ENCODE results near the gene DAB2IP.
"Not testable (repeated sequence)": the region's sequence is repeated elsewhere in the genome, so short reads cannot be mapped to it uniquely, and the experiment has no call there.

The DAB2IP gene

GRCh38 chr9:121794334-121794733 is 142.9 kb downstream of the DAB2IP start:
- not testable (repeated sequence) for DNase-seq (ENCODE audit: low read depth)

DNA sequence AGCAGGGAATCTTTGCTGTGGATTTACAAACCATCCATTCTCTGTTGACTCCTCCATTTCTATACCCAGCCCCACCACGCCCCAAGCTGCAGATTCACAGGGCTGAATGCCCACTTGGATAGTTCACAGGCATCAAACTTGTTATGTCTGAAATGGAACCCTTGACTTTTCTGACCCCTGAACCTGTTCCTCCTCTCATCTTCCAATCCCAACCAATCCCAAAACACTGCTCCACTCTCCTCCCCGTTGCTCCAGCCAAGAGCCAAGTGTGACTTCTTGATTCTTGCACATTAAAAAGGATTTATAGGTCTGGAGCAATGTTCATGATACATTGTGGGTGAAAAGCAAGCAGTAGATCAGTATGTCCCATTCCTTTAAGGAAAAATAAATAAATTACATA is 145.6 kb downstream of the DAB2IP start:
- DNase-seq (ENCODE audit: low read depth), result no peak

GRCh38 chr9:121798941-121799340 is 147.5 kb downstream of the DAB2IP start:
- no peak for DNase-seq (ENCODE audit: low read depth)

DNA sequence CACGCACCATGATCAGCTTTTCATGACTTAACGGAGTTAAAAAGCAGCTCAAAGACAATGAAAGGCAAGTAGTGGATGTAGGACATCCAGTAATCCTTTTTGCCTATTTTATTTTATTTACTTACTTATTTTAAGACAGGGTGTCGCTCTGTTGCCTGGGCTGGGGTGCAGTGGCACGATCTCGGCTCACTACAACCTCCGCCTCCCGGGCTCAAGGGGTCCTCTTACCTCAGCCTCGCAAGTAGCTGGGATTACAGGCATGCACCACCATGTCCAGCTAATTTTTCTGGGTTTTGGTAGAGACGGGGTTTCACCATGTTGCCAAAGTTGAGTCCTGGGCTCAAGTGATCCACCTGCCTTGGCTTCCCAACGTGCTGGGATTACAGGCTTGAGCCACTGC is 148.9 kb downstream of the DAB2IP start:
- no peak for DNase-seq (ENCODE audit: low read depth)

GRCh38 chr9:121801579-121801978 is 150.1 kb downstream of the DAB2IP start:
- no peak for DNase-seq (ENCODE audit: low read depth)

GRCh38 chr9:121802753-121803152 is 151.3 kb downstream of the DAB2IP start:
- no peak for DNase-seq (ENCODE audit: low read depth)

GRCh38 chr9:121807069-121807822 is 155.8 kb downstream of the DAB2IP start:
- DNase-seq (ENCODE audit: low read depth), result no peak

GRCh38 chr9:121807823-121808278 is 156.4 kb downstream of the DAB2IP start:
- no peak for DNase-seq (ENCODE audit: low read depth)

DNA sequence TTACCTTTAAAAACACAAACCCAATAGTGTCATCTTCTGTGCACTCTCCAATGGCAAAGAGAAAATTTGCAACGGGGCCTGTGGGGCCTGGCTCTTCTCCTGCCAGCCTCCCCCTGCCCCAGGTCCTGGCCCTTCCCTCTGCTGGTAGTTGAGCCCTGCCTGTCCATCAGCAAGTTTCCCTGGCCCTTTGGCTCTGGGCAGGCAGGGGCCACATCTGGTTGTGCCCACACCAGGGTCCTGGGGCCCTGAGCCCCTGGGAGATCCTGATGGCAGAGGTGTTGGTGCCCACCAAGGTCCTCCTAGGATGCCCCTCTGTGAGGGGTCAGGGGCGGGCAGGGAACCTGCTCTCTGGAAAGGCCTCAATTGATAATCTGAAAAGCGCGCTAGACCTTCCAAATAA is 157.3 kb downstream of the DAB2IP start:
- DNase-seq (ENCODE audit: low read depth), result no peak

- DNase-seq (ENCODE audit: low read depth), result no peak
These were observed 158.1 kb downstream of the DAB2IP start for GRCh38 chr9:121809356-121810050.

DNA sequence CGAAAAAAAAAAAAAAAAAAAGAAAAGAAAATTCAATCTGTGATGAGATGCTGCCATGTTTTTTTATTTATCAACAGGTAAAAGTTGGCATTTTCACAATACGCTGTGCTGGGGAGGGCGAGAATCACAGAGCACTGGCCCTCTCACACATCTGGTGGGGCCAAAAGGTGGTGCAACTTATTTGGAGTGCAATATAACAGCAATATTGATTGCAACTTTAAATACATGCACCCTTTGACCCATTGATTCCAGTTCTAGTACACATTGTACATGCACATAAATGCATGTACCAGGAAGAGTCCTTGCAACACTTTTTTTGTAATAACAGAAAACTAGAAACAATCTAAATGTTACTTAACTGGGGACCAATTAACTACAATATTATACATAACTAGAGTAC is 159.1 kb downstream of the DAB2IP start:
- no peak for DNase-seq (ENCODE audit: low read depth)

DNA sequence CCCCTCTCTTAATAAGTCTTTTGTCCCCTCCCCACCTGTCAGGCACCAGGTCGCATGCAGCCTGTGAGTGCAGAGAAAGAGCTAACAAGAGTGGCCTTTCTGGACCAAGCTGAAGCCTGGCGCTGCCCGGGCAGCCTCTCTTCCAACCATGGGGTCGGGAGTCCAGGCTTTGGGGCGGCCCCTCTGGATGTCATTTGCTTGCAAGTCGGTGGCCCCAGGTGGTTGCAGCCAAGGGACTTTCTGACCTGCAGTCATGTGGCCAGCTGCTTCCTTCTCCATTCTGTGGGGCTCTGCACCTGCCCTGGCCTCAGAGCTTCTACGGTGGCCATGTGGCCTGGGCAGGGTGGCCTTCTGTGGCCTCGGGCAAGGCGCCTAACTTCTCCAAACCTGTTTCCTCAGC is 159.7 kb downstream of the DAB2IP start:
- DNase-seq (ENCODE audit: low read depth), result no peak

- no peak for DNase-seq (ENCODE audit: low read depth)
These were observed 160.3 kb downstream of the DAB2IP start for GRCh38 chr9:121811751-121812150.

DNA sequence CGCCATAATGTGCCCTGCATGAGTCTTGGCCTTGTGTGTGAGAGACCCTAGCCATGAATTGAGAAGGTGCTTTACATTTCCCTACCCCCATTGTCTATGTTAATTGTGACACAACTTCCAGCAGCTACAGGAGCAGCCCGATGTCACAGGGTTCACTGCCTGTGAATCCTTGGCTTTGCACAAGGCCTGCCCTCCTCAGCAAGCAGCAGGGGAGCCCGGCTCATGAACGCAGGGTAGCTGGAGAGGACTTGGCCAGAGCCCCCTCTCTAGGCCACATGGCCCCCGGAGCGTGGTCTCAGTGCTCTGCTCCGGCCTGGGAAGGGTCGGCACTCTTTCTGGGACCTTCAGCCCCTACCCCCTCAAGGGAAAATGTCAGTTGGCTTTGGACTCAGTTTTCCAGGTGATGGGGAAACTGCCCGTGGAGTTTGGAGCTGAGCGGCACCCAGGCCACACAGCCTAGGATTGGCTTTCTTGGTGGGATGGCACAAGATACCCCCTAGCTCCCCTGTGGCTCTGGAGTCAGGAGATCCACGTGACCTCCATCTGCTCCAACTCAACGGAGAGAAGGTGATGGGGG is 160.8 kb downstream of the DAB2IP start:
- DNase-seq (ENCODE audit: low read depth), result no peak

- DNase-seq (ENCODE audit: low read depth), result no peak
These were observed 162.2 kb downstream of the DAB2IP start for GRCh38 chr9:121813519-121814210.

GRCh38 chr9:121814594-121814993 is 163.2 kb downstream of the DAB2IP start:
- no peak for DNase-seq (ENCODE audit: low read depth)

DNA sequence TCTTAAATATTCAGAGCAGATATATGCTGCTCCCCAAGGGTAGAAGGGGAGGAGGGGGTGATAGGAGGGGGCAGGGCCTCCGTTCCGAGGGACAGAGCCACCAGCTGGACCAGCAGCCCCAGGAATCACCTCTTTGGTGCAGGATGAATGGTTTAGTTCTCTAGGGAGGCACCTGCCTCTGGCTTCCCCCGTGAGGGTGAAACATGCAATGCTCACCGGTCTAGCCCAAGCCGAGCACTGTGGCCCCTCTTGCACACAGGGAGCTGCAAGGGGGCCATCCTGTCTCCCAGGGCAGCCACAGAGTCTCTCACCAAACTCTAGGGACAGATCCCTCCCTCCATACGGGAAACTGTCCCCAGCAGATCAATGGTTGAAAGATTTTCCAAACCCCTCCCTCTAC is 163.7 kb downstream of the DAB2IP start:
- no peak for DNase-seq (ENCODE audit: low read depth)

DNA sequence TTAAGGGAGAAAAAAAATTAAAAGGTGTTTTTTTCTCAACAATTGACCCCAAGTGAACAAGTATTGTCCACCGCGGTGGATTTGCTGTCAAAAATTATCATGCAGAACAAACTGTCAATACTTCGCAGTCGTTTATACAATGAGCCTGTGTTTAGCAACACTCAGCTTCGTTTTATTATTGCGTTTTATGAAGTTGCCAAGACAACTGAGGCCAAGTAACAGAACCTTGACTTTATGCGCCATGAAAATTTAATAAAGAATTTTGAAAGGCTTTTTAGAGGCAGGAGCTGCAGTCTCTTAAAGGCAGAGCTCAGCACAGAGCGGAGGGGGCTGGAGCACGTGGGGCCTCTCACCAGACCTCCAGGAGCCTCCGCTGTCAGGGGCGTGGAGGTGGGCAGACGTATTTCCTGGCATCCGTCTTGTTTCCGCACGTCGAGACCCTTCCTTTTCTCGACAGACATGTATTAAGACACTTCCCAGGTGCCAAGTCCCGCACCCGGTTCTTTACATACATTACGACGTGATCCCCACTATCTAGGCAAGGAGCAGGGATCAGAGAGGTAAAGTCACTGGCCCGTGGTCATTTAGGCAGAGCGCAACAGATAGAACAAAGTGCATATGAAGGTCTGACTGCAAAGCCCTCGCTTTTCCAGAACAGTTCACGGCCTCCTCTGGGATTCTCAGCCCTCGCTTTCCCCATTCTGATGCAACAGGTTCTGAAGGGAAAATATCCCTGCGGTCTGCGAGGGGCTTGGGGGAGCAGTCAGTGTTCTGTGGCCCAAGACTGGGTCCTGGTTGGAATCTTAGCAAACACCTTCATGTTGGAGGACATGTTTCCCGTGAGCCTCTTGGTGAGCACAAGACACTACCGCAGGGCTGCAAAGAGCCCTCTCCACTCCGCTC is 164.4 kb downstream of the DAB2IP start:
- DNase-seq (ENCODE audit: low read depth), result no peak

DNA sequence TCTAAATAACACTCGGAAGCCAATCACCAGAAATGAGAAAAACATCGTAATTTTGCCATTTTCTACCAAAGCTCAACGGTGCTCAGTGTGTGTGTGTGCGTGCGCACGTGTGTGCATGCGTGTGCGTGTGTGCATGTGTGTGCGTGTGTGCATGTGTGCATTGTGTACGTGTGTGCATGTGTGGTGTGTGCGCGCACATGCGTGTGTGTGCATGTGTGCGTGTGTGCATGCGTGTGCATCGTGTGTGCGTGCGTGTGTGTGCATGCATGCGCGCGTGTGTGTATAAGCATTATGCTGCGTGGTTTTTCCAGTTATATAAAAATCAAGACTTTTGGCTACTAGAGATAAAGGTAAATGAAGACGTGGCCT is 165.0 kb downstream of the DAB2IP start:
- no peak for DNase-seq (ENCODE audit: low read depth)

GRCh38 chr9:121816845-121817450 is 165.5 kb downstream of the DAB2IP start:
- no peak for DNase-seq (ENCODE audit: low read depth)

GRCh38 chr9:121817476-121817875 is 166.0 kb downstream of the DAB2IP start:
- DNase-seq (ENCODE audit: low read depth), result no peak

Measured in activated T-cell treated with anti-CD3 and anti-CD28 coated beads for 48 hours (primary cell).